ENCODE results near the gene SNX2. TPM values are rescaled to one million over a fixed set of nuclear protein-coding genes. Genes with fewer than 3 reads are reported as not detected.

SNX2 gene
- total RNA-seq, 2 donors from 2014 or later: 14.8 to 34.0 TPM

- Histone ChIP-seq H3K36me3 (replicated peaks in 1 of 2; ENCODE audit: insufficient read depth in 1 of 2, low read depth in 2 of 2) (peaks cover 0 to 4% of the 10 kb centered on the region in 2 donors), H3K27me3 (no peaks in the 10 kb centered on the region), H3K4me1 (no peaks in the 10 kb centered on the region), H3K4me3 (no peak overlapping the region), H3K27ac (no peak overlapping the region), H3K9me3 (no peaks in the 10 kb centered on the region)
- intact Hi-C loops (cut with DNase I): no loop called here
- TF ChIP-seq POLR2A (IDR thresholded peaks at IDR 0.05): no peak
- no peak for TF ChIP-seq CTCF (IDR thresholded peaks at IDR 0.05)
- ATAC-seq (no peak), DNase-seq (no peak)
- 46 to 53% methylated on average over 1 of the region's 1 CpG for WGBS, 2 donors
Measured at GRCh38 chr5:122831984-122832383, 57.1 kb downstream of the SNX2 start.

- H3K36me3 ChIP-seq (replicated peaks in 1 of 2; ENCODE audit: insufficient read depth in 1 of 2, low read depth in 2 of 2): no peaks in the 10 kb centered on the region
- no peaks in the 10 kb centered on the region for H3K9me3 ChIP-seq
- no peaks in the 10 kb centered on the region for H3K27me3 ChIP-seq
- DNase-seq (no peak), ATAC-seq (no peak)
- H3K4me3 ChIP-seq: no peak overlapping the region
- TF ChIP-seq POLR2A (IDR thresholded peaks at IDR 0.05): no peak
- no peak for TF ChIP-seq CTCF (IDR thresholded peaks at IDR 0.05)
- H3K27ac ChIP-seq: no peak overlapping the region
- no peaks in the 10 kb centered on the region for H3K4me1 ChIP-seq
- intact Hi-C loops (cut with DNase I): no loop called here
- 85 to 93% methylated on average over 1 of the region's 1 CpG for WGBS, 2 donors
Measured at GRCh38 chr5:122835681-122836080, 60.8 kb downstream of the SNX2 start.

GRCh38 chr5:122836947-122837346 lies 62.1 kb downstream of the SNX2 start:
- ATAC-seq: no peak
- no peaks in the 10 kb centered on the region for H3K36me3 ChIP-seq (replicated peaks in 1 of 2; ENCODE audit: insufficient read depth in 1 of 2, low read depth in 2 of 2)
- no peak overlapping the region for H3K4me3 ChIP-seq
- H3K4me1 ChIP-seq: no peaks in the 10 kb centered on the region
- H3K9me3 ChIP-seq: no peaks in the 10 kb centered on the region
- TF ChIP-seq CTCF (IDR thresholded peaks at IDR 0.05) (no peak), POLR2A (IDR thresholded peaks at IDR 0.05) (no peak)
- no peaks in the 10 kb centered on the region for H3K27me3 ChIP-seq
- no peak overlapping the region for H3K27ac ChIP-seq
- DNase-seq: no peak
- intact Hi-C loops (cut with DNase I): no loop called here
- WGBS, 2 donors: 80 to 82% methylated on average over 3 of the region's 3 CpGs

GRCh38 chr5:122839731-122840130 lies 64.9 kb downstream of the SNX2 start:
- ATAC-seq: no peak
- H3K4me1 ChIP-seq: no peaks in the 10 kb centered on the region
- H3K36me3 ChIP-seq (replicated peaks in 1 of 2; ENCODE audit: insufficient read depth in 1 of 2, low read depth in 2 of 2): no peaks in the 10 kb centered on the region
- H3K27ac ChIP-seq: no peak overlapping the region
- DNase-seq: no peak
- H3K9me3 ChIP-seq: no peaks in the 10 kb centered on the region
- WGBS, 2 donors: 95% methylated on average over 4 of the region's 4 CpGs
- no peaks in the 10 kb centered on the region for H3K27me3 ChIP-seq
- H3K4me3 ChIP-seq: no peak overlapping the region
- intact Hi-C loops (cut with DNase I): no loop called here
- TF ChIP-seq CTCF (IDR thresholded peaks at IDR 0.05) (no peak), POLR2A (IDR thresholded peaks at IDR 0.05) (no peak)

GRCh38 chr5:122842016-122842580 lies 67.2 kb downstream of the SNX2 start:
- no peaks in the 10 kb centered on the region for H3K36me3 ChIP-seq (replicated peaks in 1 of 2; ENCODE audit: insufficient read depth in 1 of 2, low read depth in 2 of 2)
- H3K27ac ChIP-seq: no peak overlapping the region
- intact Hi-C loops (cut with DNase I): no loop called here
- H3K27me3 ChIP-seq: no peaks in the 10 kb centered on the region
- no peak for ATAC-seq
- no peaks in the 10 kb centered on the region for H3K9me3 ChIP-seq
- WGBS, 2 donors: 83 to 84% methylated on average over 6 of the region's 6 CpGs
- TF ChIP-seq POLR2A (IDR thresholded peaks at IDR 0.05): no peak
- no peak for TF ChIP-seq CTCF (IDR thresholded peaks at IDR 0.05)
- no peak overlapping the region for H3K4me3 ChIP-seq
- DNase-seq: no peak
- H3K4me1 ChIP-seq: peaks cover 11% of the 10 kb centered on the region
